Uterus (tissue), 4 donors: ENCODE results near the gene BTBD2. TPM values are rescaled to one million over a fixed set of nuclear protein-coding genes. Genes with fewer than 3 reads are reported as not detected.

Source experiments
- DNase-seq, 2 donors: peaks; one replicate each; pipeline ENCODE4 v3.0.0-alpha.2; 2019 to 2020
- H3K27ac ChIP-seq, 2 donors: fragments of 200-600 bp; sonication (generic); 1 replicate in 1 of 2; 2 replicates in 1 of 2; pipeline ENCODE4 v1.5.1; 2016 to 2018
- H3K27me3 ChIP-seq, 2 donors: fragments of 200-600 bp; sonication (generic); one replicate each; pipeline ENCODE4 v1.5.1; 2018 to 2019; ENCODE audit warnings: control low read depth in 1 of 2
- H3K36me3 ChIP-seq, 2 donors: fragments of 200-600 bp; sonication (generic); one replicate each; pipeline ENCODE4 v1.5.1; 2019; ENCODE audit warnings: control low read depth in 1 of 2
- H3K4me1 ChIP-seq, 2 donors: fragments of 200-600 bp; sonication (generic); one replicate each; pipeline ENCODE4 v1.5.1; 2018 to 2019; ENCODE audit warnings: control low read depth in 1 of 2
- H3K4me3 ChIP-seq, 2 donors: fragments of 200-600 bp; sonication (generic); 1 replicate in 1 of 2; 2 replicates in 1 of 2; pipeline ENCODE4 v1.5.1; 2018 to 2019; ENCODE audit warnings: mild to moderate bottlenecking in 1 of 2
- H3K9me3 ChIP-seq, 2 donors: fragments of 200-600 bp; sonication (generic); one replicate each; pipeline ENCODE4 v1.5.1; 2019; ENCODE audit warnings: control low read depth in 1 of 2
- CTCF ChIP-seq, 4 experiments: fragments of 200-600 bp in 2 of 4; fragments of 450-650 bp in 2 of 4; sonication (generic) in 2 of 4; IDR thresholded peaks; one replicate each; pipeline ENCODE4 v1.5.1; 2016 to 2019; ENCODE audit warnings: antibody characterized with exemption in 4 of 4, mild to moderate bottlenecking in 2 of 4, moderate library complexity in 1 of 4
- POLR2A ChIP-seq, 2 donors: fragments of 450-650 bp; IDR thresholded peaks; one replicate each; pipeline ENCODE4 v1.6.1; 2016; ENCODE audit warnings: antibody characterized with exemption in 2 of 2, mild to moderate bottlenecking in 1 of 2, moderate library complexity in 1 of 2
- intact Hi-C: fragments of 100-400 bp; cut with DNase I; formaldehyde crosslinking; loops from one replicate; pipeline ENCODE4 v1.15.1; 2023; ENCODE audit warnings: low total_unique reads
- total RNA-seq, 4 donors: library from RNA; depleted of rRNA in 3 of 4; stranded (reverse); fragments of >200 nt in 3 of 4; gene quantifications; one replicate each; pipeline versions ENCODE4 v1.1.0 to v1.2.4, GENCODE V29; 2014 to 2023
- donor health status: DM: yes; HTN: yes; CAD: no.

Gene BTBD2
- total RNA-seq, 4 donors from 2014 or later, result 48.2 to 105 (median 61.8) TPM

- Histone ChIP-seq H3K27me3 (no peaks in the 10 kb centered on the region), H3K4me1 (no peaks in the 10 kb centered on the region), H3K4me3 (no peak overlapping the region), H3K36me3 (no peaks in the 10 kb centered on the region), H3K9me3 (no peaks in the 10 kb centered on the region), H3K27ac (no peak overlapping the region)
- DNase-seq, result no peak
- intact Hi-C loops, result no loop called here
- TF ChIP-seq POLR2A (IDR thresholded peaks at IDR 0.05), result no peak
- TF ChIP-seq CTCF (IDR thresholded peaks at IDR 0.05), result no peak
These were observed 35.3 kb downstream of the BTBD2 start for GRCh38 chr19:1980091-1980808.

GRCh38 chr19:1979642-1980041, 35.9 kb downstream of the BTBD2 start:
- Histone ChIP-seq H3K4me1 (no peaks in the 10 kb centered on the region), H3K27me3 (no peaks in the 10 kb centered on the region), H3K9me3 (no peaks in the 10 kb centered on the region), H3K4me3 (no peak overlapping the region), H3K36me3 (no peaks in the 10 kb centered on the region), H3K27ac (no peak overlapping the region)
- TF ChIP-seq CTCF (IDR thresholded peaks at IDR 0.05) (no peak), POLR2A (IDR thresholded peaks at IDR 0.05) (no peak)
- DNase-seq, result no peak
- intact Hi-C loops, result no loop called here

GRCh38 chr19:1979017-1979416, 36.5 kb downstream of the BTBD2 start:
- intact Hi-C loops, result no loop called here
- Histone ChIP-seq H3K4me1 (no peaks in the 10 kb centered on the region), H3K9me3 (no peaks in the 10 kb centered on the region), H3K36me3 (no peaks in the 10 kb centered on the region), H3K4me3 (no peak overlapping the region), H3K27ac (no peak overlapping the region), H3K27me3 (no peaks in the 10 kb centered on the region)
- no peak for TF ChIP-seq POLR2A (IDR thresholded peaks at IDR 0.05)
- TF ChIP-seq CTCF (IDR thresholded peaks at IDR 0.05), result no peak
- DNase-seq, result no peak

- DNase-seq, result no peak
- H3K36me3 ChIP-seq, result no peaks in the 10 kb centered on the region
These were observed 37.1 kb downstream of the BTBD2 start for GRCh38 chr19:1978346-1978894.

More at GRCh38 chr19:1978346-1978894, 37.1 kb downstream of the BTBD2 start:
- no peaks in the 10 kb centered on the region for H3K27me3 ChIP-seq
- no peaks in the 10 kb centered on the region for H3K4me1 ChIP-seq
- TF ChIP-seq CTCF (IDR thresholded peaks at IDR 0.05) (no peak), POLR2A (IDR thresholded peaks at IDR 0.05) (no peak)
- H3K27ac ChIP-seq, result no peak overlapping the region
- no peaks in the 10 kb centered on the region for H3K9me3 ChIP-seq
- no peak overlapping the region for H3K4me3 ChIP-seq
- intact Hi-C loops, result no loop called here
